GM23248 (cell line): ENCODE measurements around the gene POLDIP2.

Experiments
- EZH2 ChIP-seq: fragments of 200-600 bp; sonication (generic); IDR thresholded peaks from 2 replicates; pipeline ENCODE4 v1.6.1; 2018; ENCODE audit warnings: antibody characterized with exemption, mild to moderate bottlenecking; ENCODE audit not compliant: insufficient read depth, poor library complexity, severe bottlenecking
- EZH2phosphoT487 ChIP-seq: fragments of 200-600 bp; sonication (generic); IDR thresholded peaks from 2 replicates; pipeline ENCODE4 v1.6.1; 2018; ENCODE audit warnings: antibody characterized with exemption, moderate library complexity, mild to moderate bottlenecking, low read depth; ENCODE audit not compliant: insufficient read depth

DNA sequence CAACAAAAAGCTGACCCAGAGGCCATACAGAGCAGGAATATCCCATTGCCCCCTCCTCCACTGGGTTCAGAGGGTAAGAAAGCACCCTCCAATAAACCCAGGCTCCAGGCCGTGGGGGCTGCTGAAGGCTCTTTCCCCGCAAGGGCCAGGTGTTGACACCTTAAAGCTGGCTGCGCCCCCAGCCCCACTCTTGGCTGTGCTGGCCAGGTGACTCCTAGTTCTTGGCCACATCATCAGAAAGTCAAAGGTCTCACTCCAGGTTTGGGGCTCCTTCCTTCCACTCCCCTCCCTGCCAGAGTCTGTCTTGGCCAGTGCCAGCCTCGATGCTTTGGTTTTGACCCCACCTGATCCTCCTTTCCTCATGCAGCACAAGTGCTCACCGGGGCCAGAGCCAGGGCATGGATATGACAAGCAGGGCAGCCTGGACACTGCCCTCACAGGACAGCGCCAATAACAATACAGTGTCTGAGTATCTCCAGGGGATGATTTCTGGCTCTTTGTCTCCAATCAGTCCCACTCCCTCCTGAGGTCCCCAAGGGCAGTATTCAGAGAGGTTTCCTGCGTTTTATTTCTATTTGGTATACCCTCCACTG lies 40.5 kb upstream of the POLDIP2 start:
- no peak for TF ChIP-seq EZH2
- TF ChIP-seq EZH2phosphoT487 = no peak
